ENCODE results near the gene SH3BGRL2.

Gene SH3BGRL2

GRCh38 chr6:79670789-79671188 is 39.7 kb downstream of the SH3BGRL2 start:
- CTCF ChIA-PET, result interaction anchor here (1.6 to 1.8 kb wide), 2 partner anchors 39 to 101 kb away, joined by 5 to 7 read pairs; partner anchors contain the start of gene SH3BGRL2
- Histone ChIP-seq H3K4me3 (ENCODE audit: low read depth, low read length) (no peak overlapping the region), H3K4me1 (ENCODE audit: control insufficient read depth, insufficient read depth, low read length) (no peaks in the 10 kb centered on the region; the same call in 1 of the 2 replicates), H3K36me3 (ENCODE audit: control insufficient read depth in 2 of 2, insufficient read depth in 1 of 2, low read length in 2 of 2) (peaks cover 0 to 3% of the 10 kb centered on the region in 2 experiments; a peak in 1 of 3 replicates), H3K27ac (ENCODE audit: extremely low read depth, low read depth, low read length) (no peak overlapping the region), H3K9me3 (ENCODE audit: control insufficient read depth, insufficient read depth, low read depth, low read length) (no peaks in the 10 kb centered on the region)
- no peak for TF ChIP-seq TCF7L2 (IDR thresholded peaks at IDR 0.05; ENCODE audit: borderline replicate concordance, low read depth, low read length)
- TF ChIP-seq ZNF146 (tag by site-specific recombination; IDR thresholded peaks at IDR 0.05), result no peak
- no peak for TF ChIP-seq ZNF133 (tag by site-specific recombination; IDR thresholded peaks at IDR 0.05)
- TF ChIP-seq, protein P1, sequence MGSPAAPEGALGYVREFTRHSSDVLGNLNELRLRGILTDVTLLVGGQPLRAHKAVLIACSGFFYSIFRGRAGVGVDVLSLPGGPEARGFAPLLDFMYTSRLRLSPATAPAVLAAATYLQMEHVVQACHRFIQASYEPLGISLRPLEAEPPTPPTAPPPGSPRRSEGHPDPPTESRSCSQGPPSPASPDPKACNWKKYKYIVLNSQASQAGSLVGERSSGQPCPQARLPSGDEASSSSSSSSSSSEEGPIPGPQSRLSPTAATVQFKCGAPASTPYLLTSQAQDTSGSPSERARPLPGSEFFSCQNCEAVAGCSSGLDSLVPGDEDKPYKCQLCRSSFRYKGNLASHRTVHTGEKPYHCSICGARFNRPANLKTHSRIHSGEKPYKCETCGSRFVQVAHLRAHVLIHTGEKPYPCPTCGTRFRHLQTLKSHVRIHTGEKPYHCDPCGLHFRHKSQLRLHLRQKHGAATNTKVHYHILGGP (tag by site-specific recombination; IDR thresholded peaks at IDR 0.05), result no peak
- no peak for TF ChIP-seq ZNF114 (tag by site-specific recombination; IDR thresholded peaks at IDR 0.05)
- TF ChIP-seq ZNF629 (tag by site-specific recombination; IDR thresholded peaks at IDR 0.05), result no peak
- no peak for TF ChIP-seq ZFHX2 (tag by site-specific recombination; conservative IDR thresholded peaks at IDR 0.05)
- no peak for TF ChIP-seq ZNF423 (tag by site-specific recombination; IDR thresholded peaks at IDR 0.05)
- TF ChIP-seq PATZ1 (tag by site-specific recombination; IDR thresholded peaks at IDR 0.05), result no peak
- no peak for TF ChIP-seq GLI2 (tag by site-specific recombination; IDR thresholded peaks at IDR 0.05; ENCODE audit: borderline replicate concordance, low read depth)
- TF ChIP-seq KLF7 (tag by site-specific recombination; IDR thresholded peaks at IDR 0.05; ENCODE audit: borderline replicate concordance), result no peak
- TF ChIP-seq ZBTB48 (tag by site-specific recombination; IDR thresholded peaks at IDR 0.05), result no peak
- TF ChIP-seq BCL11A (tag by site-specific recombination; IDR thresholded peaks at IDR 0.05; ENCODE audit: low read depth), result no peak
- POLR2A ChIA-PET, result no interaction called here

DNA sequence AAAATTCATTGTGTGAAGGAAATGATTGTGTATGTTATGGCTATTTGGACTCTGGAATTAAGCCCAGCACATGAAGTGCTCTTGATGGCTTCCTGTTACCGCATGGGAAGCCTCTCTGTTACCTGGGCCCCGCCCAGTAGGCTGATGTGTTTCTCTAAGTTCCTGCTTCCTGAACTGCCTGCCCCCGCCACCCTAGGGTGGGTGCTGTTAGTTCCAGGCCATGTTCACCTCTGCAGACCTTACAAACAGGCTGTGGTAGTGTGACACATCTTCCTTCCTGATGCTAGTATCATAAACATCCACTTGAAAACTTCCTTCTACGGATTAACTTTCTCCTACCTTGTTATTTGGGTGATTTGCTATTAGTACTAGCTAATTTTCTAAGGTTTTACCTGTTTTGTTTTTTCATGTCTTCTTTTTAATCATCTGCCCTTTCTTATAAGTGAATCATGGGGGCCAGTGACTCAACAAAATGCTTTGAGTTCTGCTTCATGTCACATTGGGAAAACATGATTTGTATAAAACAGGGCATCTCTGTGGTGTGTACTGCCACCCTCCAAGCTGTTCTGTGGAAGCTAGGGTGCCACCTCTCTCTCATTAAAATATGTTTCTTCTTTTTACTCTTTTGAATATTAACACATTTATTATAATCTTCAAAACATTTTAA is 40.6 kb downstream of the SH3BGRL2 start:
- no peaks in the 10 kb centered on the region; the same call in 1 of the 2 replicates for H3K4me1 ChIP-seq (ENCODE audit: control insufficient read depth, insufficient read depth, low read length)
- H3K36me3 ChIP-seq (ENCODE audit: control insufficient read depth in 2 of 2, insufficient read depth in 1 of 2, low read length in 2 of 2), result peaks cover 0 to 3% of the 10 kb centered on the region in 2 experiments; a peak in 1 of 3 replicates
- H3K4me3 ChIP-seq (ENCODE audit: low read depth, low read length), result no peak overlapping the region
- TF ChIP-seq, protein P2, sequence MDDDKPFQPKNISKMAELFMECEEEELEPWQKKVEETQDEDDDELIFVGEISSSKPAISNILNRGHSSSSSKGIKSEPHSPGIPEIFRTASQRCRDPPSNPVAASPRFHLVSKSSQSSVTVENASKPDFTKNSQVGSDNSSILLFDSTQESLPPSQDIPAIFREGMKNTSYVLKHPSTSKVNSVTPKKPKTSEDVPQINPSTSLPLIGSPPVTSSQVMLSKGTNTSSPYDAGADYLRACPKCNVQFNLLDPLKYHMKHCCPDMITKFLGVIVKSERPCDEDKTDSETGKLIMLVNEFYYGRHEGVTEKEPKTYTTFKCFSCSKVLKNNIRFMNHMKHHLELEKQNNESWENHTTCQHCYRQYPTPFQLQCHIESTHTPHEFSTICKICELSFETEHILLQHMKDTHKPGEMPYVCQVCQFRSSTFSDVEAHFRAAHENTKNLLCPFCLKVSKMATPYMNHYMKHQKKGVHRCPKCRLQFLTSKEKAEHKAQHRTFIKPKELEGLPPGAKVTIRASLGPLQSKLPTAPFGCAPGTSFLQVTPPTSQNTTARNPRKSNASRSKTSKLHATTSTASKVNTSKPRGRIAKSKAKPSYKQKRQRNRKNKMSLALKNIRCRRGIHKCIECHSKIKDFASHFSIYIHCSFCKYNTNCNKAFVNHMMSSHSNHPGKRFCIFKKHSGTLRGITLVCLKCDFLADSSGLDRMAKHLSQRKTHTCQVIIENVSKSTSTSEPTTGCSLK (tag by site-specific recombination; IDR thresholded peaks at IDR 0.05), result no peak
- TF ChIP-seq KLF1 (tag by site-specific recombination; IDR thresholded peaks at IDR 0.05), result peak; percentile 17; the same call in 1 of the 2 replicates
- ChIA-PET POLR2A (interaction anchor here (1.6 kb wide), 1 partner anchor 40 kb away, joined by 9 read pairs; the partner anchor contains the start of gene SH3BGRL2), CTCF (interaction anchor here (0.6 to 1.9 kb wide), 18 partner anchors 13 to 789 kb away, joined by 3 to 30 read pairs (median 4); partner anchors contain the start of gene SH3BGRL2)
- H3K9me3 ChIP-seq (ENCODE audit: control insufficient read depth, insufficient read depth, low read depth, low read length), result no peaks in the 10 kb centered on the region
- H3K27ac ChIP-seq (ENCODE audit: extremely low read depth, low read depth, low read length), result no peak overlapping the region
